DMS53 treated with DMSO at 0.1 percent for 48 hours (cell line): Measurements from ENCODE around the gene TCTN2.

ENCODE experiments used
- DNase-seq: peaks from one replicate; lab custom pipeline; 2025; ENCODE audit not compliant: unreplicated experiment; lab: John Stamatoyannopoulos, UW

The TCTN2 gene

DNA sequence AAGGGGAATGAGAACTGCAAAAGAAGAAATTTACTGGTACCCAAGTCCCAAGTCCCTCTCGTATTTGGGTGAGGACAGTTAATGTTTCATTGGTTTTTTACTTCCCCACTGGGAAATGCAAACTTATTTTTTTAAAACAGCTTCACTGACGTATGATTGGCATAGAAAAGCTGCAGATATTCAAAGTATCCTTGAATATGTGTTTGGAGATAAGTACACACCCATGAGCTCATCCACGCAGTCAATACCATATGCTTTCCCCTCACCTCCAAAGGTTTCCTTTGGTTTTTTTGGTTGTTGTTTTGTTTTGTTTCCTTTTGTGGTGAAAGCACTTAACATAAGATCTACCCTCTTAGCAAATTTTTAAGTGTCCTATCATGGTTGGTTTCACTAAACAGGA lies 13.1 kb downstream of the TCTN2 start:
- no peak for DNase-seq

DNA sequence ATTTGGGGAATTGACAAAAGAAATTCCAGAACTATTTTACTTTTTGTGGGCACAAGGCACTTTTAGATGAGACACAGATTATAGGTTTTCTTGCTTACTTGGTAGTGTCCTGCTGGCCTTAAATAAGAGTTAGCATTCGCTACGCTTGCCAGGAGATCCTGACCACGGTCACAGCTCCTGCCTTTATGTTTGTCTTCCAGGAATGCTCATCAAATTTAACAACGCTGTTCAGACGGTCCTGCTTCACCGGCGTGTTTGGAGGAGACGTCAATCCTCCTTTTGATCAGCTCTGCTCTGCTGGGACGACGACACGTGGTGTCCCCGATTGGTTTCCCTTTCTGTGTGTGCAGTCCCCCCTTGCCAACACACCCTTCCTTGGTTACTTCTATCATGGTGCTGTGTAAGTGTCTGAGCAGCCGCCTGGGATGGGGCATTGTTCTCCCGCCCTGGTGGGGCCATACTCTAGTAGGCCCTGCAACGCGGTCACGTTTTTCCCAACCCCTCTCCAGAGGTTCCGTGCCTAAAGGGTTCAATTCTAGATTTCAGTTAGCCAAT lies 15.8 kb downstream of the TCTN2 start:
- DNase-seq, result no peak

DNA sequence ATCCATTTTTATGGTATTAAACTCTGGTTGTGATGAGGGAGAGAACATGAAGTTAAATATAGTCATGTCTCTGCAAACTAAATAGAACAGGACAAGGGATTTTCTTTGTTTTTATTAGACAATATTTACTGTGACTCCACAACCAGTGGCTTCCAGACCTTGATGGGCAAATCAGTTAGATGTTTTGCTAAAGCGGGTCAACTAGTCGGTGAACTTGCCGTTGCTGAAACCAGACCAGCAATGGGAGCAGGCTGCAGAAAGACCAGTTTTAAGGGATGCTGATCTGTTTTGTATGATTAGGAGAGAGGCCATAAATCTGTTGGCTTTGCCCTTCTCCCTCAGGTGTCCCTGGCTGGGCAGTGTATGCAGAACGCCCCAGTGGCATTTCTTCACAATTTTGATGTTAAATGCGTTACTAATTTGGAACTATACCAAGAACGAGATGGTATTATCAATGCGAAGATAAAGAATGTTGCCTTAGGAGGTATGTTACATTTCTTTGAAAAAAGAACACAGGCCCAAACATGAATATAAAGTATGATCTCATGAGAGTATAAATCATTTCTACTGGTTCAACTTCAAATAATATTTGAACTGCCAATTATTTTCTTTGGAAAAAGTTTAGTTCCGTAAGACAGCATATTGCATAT lies 19.4 kb downstream of the TCTN2 start:
- no peak for DNase-seq

DNA sequence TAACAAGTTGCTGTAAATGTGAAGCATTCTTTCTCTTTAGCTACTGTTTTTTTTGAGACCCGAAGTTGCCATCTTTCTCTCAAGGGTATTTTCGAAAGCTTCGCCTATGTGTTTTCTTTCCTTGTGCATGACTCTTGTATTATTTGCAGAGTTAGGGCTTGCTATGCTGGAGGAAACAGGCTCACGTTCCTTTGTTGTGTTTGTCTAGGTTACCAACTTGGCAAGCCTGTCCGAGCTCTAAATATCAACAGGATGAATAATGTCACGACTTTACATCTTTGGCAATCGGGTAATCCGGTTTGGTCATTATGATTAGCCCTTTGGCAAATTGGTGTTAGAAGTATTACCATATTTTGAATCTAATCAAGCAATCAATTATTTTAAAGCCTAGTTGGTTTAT lies 25.3 kb downstream of the TCTN2 start:
- no peak for DNase-seq

DNA sequence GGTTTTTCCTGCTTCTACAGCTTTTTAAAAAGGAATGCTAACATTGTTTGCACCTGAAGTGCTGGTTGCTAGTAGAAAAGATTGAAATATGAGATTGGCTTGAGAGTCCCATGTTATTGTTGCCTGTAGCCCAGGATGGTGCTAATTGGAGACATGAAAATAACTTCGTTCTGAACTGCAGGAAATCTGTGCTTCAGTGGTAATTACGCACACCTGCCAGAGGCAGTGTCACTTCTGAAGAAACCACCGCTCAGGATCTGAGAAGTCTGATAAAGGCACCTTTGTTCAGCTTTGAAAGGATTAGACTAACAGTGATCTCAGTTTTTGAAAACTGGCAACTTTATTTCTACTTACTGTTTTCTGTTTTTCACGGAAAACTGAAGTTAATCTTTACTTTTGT lies 25.7 kb downstream of the TCTN2 start:
- no peak for DNase-seq

DNA sequence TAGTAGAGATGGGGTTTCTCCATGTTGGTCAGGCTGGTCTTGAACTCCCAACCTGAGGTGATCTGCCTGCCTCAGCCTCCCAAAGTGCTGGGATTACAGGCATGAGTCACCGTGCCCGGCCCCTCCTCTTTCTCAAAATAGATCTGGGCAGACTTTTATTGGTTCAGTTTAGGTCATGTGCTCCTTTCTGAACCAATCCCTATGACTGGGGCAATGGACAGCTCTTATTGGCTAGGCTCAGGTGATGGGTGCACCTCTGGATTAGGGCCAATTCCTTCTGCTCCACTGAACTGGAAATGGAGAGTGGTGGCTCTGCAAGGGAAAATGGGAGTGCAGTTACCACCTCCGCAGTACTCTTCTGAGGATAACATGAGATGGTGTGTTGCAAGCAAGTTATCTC lies 35.0 kb downstream of the TCTN2 start:
- DNase-seq, result no peak

DNA sequence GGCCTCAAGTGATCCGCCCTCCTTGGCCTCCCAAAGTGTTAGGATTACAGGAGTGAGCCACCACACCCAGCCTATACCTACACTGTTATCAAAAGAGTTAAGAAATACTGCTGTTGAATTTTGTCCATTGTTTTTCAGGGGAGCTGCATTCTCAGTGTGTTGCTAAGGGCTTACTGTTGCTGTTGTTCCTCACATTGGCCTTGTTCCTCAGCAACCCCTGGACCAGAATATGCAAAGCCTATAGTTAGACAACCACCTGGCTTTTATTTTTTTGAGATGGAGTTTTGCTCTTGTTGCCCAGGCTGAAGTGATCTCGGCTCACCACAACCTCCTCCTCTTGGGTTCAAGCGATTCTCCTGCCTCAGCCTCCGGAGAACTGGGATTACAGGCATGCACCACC lies 36.6 kb downstream of the TCTN2 start:
- DNase-seq, result no peak

DNA sequence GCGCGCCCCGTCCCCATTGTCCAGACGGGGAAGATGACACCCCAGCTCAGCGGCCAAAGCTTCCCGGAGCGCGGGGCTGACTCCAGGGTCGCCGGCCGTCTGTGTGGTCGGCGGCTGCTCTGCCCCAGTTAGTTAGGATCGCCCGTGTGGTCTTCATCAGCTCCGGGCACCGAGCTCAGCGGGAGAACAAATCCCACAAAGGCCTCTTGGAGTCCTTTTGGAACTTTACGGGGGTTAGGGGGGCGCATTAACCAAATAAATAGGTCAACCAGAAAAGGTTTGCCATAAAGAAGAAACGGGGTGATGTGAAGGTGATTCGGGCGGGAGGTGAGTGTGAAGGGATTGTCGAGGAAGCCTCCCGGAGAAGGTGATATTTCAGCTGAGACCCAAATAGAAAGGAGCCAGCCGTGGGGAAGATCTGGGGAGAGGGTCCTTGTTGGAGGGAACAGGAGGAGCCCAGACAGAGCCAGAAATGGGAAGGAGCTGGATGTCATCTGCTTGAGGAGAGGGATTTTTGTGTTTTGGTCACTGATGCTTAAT lies 41.9 kb downstream of the TCTN2 start:
- DNase-seq, result no peak

DNA sequence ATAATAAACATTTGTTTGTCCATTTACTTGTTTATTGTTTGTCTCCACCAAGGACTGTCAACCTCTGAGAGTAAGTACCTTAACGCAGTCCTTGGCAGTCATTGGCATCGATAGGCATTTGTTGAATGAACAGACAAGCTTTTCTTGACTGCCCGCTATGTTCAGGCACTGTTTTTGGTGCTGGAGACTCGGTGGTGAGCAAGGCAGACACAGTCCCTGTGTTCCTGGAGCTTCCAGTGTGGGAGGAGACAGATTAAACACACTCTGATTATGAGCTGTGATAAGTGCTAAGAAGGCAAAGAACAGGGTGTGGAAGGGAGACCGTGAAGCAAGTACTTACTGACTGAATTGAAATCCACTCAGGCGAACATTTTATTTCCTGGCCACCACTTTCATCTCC lies 42.5 kb downstream of the TCTN2 start:
- no peak for DNase-seq

DNA sequence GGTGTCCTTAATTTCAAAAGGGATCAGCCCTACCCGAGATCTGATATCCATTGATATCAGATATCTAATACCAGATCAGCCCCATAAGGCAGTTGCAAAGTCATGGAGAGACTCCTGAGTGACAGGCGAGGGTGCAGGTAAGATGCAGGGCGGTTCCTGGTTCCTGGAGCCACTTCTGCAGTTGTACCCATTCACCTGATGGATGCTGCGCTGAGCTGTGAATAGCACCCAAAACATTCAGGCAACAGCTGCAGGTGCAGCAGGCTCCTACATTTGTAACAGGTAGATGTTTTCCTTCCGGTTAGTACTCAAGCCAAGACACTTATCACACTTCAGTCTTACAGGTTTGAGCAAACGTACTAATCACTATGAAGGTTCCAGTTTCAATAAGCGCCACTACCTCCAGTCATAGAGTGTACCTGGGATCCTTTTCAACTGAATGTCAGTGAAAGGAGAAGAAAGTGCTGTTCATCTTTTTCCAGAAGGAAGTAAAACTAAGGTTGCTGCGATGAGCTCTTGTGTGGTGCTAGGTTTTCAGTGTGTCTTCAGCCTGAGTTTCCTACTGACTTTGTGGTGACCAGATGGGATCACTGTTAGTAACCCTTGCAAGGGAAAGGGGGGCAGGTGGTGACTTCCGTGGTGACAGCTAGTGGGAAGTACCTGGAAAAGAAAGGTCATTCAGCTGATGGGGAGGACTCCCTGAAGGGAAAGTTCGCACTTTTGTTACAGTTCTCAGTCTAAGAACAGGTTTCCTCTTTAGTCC lies 43.1 kb downstream of the TCTN2 start:
- DNase-seq, result no peak

DNA sequence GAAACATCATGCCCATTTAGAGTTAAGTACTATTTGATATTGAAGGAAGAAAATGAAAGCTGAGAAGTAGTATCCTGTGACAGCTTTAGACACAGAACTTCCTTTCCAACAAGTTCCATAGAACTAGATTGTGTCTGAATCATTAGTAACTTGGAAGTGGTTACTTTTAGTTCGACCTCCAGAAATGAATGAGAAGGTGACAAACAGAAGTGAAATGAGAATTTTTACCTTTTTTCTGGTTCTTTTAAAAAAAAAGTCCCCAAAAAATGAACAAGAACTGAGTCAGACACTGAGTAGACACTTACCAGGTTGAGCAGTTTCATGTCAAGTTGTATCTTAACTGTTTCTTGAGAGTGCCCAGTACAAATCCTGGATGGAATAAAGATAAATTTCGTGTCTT lies 44.3 kb downstream of the TCTN2 start:
- DNase-seq, result no peak

DNA sequence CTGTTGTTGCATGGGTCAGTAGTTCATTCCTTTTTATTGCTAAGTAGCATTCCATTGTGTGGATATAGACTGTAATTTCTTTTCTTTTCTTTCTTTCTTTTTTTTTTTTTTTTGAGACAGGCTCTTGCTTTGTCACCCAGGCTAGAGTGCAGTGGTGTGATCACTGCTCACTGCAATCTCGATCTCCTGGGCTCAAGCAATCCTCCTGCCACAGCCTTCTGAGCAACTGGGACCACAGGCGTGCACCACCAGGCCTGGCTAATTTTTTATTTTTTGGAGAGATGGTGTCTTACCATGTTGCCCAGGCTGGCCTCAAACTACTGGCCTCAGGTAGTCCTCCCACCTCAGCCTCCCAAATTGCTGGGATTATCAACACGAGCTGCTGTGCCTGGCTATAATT lies 46.4 kb downstream of the TCTN2 start:
- no peak for DNase-seq

DNA sequence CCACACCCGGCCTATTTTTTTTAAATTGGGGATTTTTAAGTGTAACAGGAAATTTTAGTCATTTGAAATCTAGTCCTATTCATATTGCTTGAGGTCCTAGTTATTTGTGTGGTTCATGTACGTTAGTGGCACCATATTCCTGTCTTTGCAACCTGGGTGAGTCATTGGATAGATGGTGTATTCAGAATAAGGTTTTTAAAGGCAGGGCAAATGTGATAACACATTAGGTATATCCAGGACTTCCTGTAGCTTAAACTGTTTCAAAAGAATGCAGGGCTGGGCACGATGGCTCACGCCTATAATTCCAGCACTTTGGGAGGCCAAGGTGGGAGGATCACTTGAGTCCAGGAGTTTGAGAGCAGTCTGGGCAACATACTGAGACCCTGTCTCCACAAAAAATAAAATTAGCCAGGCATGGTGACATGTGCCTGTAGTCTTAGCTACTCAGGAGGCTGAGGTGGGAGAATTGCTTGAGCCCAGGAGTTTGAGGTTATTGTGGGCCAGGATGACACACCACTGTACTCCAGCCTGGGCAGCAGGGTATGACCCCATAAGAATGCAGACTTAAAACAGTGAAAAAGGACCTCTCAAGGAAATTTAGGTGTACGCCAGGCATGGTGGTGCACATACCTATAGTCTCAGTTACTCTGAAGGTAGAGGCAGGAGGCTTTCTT lies 49.4 kb downstream of the TCTN2 start:
- no peak for DNase-seq

DNA sequence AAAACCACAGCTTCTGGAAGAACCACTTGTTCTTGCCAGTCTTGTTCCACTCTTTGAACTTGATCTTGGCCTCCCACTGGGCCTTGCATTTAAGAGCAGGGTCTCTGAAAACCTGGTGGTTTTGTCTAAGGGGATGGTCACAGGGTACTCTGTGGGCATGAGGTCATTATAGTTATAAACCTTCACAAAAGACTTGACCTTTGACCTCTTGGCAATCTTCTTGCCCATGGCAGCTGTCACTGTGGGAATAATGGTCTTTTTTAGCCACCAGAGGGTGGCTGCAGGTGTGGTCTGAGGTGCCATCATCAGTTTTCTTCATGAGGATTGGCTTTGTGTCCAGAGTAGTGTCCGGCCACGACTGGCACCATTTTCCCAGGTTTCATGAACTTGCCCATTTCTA lies 50.3 kb downstream of the TCTN2 start:
- DNase-seq, result no peak

DNA sequence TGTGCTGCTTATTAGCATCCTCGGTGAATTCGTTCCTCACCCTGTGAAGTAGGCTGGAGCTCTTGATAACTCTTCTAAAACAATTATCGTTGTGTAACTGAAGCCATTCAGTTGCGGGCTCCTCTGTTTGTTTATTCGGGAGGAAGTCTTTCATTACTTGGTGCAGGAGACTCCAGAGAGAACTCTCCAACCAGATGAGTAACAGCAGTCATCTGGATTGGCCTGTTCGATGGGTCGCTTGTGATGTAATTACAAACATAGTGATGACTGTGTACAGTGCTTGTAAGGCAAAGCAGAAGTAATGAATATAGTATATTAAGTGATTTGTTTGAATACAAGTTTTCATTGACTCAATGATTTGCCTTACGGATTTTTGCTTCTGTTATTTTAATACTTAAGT lies 52.1 kb downstream of the TCTN2 start:
- no peak for DNase-seq

DNA sequence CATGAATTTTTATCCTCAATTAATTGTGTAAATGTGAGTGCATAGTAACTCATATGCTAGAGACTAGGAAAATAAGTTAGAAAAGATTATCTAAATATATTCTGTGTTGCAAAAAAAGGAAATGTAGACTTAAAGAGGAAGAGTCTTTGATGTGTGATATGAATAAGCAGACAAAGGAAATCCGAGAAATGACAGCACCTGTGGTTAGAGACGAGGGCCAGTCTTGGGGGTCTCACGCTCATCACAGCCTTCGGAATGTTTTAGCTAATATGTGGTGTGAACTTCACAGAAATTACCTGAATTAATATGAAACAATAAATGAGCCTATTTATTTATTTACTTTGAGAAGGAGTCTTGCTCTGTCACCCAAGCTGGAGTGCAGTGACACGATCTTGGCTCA lies 52.9 kb downstream of the TCTN2 start:
- no peak for DNase-seq

DNA sequence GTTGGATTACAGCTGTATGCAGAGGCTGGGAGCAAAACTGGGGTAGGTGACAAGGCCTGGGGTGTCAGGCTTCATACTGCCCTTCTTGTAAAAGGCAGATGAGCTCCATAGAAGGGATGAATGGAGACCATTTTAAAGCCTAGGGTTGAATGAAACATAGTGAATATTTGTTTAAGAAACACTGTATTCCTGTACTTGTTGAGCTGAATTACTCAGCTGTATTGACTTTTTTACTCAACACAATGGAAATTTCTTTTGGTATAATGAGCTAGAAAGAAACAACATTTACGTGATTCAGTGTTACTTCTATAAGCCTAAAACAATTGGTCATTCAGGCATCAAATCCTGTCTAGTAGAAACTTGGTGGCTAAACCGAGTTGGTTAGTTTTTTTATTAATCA lies 55.3 kb downstream of the TCTN2 start:
- DNase-seq, result no peak

DNA sequence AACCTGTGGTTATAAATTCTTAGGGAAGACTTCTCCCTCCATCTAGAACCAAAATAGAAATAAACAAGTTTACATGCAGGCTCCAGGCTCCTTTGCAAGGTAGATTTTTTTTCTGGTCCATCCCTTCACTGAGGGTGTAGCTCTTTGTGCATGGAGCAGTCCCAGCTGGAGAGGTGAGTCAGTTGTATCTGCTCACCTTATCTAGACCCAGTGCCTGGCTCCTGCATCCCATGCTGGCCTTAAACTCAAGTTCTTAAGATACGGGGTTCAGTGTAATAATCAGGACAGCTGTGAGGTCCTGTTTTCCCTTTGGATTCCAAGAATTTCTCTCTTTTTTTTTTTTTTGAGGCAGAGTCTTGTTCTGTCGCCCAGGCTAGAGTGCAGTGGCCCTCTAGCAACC lies 56.0 kb downstream of the TCTN2 start:
- DNase-seq, result no peak

DNA sequence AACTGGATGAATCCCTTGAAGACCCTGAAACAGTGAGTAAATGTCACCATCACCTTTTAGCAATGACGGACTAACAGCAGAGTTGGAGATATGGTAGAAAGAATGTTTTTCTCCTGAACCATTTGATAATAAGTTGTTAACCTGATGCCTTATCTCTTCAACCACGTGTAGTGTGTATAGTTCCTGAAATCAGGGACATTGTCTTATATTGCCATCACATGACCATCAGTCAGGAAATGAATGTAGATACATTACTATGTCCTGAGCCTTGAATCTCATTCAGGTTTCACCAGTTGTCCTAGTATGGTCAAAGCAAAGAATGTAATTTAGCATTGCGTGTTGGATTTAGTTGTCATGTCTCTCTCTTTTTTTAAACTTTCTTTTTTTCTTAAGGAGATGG lies 57.0 kb downstream of the TCTN2 start:
- no peak for DNase-seq

DNA sequence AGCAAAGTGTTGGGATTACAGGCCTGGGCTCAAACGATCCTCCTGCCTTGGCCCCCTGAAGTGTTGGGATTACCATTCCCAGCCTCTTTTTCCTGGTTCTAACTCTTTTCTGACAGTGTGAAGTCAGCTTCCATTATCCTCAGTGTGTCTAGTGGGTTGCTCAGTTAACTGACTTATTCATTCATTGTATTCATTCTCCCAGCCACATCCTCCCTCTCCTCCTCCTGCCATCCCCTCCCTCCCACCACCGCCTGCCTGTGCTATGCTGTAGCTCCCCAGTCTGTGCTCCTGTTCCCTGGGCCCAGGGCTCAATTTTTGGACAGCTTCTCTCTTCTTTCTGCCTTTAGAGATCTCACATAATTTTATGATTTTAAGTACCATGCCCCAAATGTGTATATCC lies 60.7 kb downstream of the TCTN2 start:
- no peak for DNase-seq

DNA sequence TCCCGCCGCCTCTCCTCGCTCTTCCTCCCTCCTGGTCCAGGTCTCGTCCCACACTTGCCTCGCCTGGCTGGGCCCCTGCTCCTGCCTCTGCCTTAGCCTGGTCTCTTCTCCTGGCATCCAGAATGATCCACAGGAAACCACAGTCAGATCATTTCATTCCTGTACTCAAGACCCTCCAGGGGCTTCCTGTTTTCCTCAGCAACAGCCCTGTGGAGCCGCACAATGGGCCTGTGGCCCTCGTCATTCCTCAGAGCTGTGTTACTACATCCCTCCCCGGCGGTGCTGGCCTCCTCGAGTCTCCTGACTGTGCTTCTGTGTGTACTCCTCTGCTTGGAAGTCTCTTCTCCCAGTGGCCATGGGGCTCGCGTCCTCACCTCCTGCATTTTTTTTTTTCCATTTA lies 61.3 kb downstream of the TCTN2 start:
- no peak for DNase-seq

DNA sequence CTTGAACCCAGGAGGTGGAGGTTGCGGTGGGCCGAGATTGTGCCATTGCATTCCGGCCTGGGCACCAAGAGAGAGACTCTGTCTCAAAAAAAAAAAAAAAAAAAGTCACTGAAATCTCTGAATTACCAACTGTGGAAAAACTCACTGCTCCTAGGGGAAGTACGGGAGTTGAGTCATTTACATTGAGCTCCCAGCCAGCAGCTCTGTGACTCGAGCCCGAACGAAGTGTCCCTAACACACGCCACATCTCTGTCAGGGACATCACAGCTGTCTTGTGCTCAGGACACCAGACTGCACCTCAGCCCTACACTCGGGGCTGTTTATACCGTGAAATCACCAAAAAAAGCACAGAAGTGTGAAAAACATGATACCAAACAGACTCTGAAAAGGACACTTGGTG lies 62.3 kb downstream of the TCTN2 start:
- no peak for DNase-seq
